ENCODE measurements around the gene KLF18.

- TF ChIP-seq CTCF (conservative IDR thresholded peaks at IDR 0.05) = no peak
- TF ChIP-seq EZH2 (IDR thresholded peaks at IDR 0.05; ENCODE audit: low read depth) = no peak
Measured at GRCh38 chr1:44101328-44101727, 40.1 kb downstream of the KLF18 start.

All from PC-9 (cell line).